ENCODE measurements around the gene PXK.

The PXK gene

DNA sequence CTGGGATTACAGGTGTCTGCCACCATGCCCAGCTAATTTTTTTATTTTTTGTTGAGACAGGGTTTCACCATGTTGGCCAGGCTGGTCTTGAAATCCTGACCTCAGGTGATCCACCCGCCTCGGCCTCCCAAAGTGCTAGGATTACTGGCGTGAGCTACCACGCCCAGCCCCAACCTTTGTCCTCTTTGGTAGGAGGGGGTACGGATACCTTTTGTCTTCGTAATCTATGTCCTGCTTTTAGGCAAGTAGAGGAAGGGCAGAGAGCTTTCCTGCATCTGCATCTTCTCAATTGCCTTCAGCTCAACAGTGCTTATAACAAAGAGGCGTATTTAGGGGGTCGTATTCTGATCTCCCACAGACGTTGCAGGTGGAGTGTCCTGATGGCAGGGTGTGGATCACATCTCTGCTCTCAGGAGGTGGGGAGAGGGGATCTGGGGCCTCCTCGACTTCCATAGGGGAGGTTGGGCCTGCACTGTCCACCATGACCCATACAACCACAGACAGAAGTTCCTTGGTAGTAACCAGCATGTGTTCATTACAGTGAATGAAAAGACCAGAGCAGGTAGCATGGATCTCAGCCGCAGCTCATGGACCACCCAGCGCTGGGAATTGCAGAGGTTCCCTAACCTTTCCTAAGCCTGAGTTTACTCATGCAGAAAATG lies 137.8 kb downstream of the PXK start:
- TF ChIP-seq, protein P1, sequence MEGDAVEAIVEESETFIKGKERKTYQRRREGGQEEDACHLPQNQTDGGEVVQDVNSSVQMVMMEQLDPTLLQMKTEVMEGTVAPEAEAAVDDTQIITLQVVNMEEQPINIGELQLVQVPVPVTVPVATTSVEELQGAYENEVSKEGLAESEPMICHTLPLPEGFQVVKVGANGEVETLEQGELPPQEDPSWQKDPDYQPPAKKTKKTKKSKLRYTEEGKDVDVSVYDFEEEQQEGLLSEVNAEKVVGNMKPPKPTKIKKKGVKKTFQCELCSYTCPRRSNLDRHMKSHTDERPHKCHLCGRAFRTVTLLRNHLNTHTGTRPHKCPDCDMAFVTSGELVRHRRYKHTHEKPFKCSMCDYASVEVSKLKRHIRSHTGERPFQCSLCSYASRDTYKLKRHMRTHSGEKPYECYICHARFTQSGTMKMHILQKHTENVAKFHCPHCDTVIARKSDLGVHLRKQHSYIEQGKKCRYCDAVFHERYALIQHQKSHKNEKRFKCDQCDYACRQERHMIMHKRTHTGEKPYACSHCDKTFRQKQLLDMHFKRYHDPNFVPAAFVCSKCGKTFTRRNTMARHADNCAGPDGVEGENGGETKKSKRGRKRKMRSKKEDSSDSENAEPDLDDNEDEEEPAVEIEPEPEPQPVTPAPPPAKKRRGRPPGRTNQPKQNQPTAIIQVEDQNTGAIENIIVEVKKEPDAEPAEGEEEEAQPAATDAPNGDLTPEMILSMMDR (conservative IDR thresholded peaks at IDR 0.05; ENCODE audit: low read depth), result no peak
- POLR2A ChIA-PET (ENCODE audit: low non-redundant PET), result interaction anchor here (1.0 kb wide), 1 partner anchor 21 kb away, joined by 3 read pairs; no protein-coding TSS in a partner anchor
- H3K27ac ChIP-seq, result peak overlapping the region; percentile 93
- no peak for DNase-seq (ENCODE audit: low spot score)
- CTCF ChIA-PET, result no interaction called here

DNA sequence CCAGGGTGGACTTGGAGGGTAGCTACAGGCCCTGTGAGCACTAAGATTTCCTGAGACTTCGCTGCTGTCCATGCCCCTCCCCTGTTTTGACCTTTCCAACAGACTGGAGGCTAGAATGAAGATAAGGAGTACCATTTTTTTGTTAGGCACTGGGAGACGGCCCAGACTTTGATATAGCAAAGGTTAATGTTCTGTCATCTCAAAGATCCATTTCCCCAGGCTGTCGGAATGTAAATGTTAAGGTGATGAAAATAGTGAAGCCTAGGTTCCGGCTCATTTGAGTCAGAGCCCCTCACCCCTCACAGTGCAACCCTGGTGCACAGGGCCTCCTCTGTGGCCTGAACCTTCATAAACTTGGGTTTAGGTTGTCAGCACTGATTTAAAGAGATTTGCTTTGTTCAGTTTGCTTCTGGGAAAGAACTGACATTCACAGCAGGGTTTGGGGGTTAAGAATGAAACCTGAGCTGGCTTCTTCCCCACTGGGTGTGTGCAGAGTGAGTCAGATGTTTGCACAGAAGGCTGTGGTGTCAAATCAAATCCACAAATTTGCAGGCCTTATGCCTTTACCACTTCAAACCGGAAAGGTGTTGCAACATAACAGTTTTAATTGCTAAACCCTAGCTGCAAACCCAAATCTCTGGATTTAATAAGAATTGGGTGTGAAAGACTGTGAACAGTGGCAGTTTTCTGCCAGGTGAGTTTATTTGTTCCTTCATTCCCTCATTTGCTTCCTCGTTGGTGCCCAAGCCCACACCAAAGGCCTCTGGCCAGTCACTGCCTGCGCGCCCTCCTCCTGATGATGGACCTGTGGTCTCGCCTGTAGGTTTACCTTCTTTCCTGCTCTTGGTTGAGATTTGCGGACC lies 138.6 kb downstream of the PXK start:
- DNase-seq (ENCODE audit: low spot score), result peak; percentile 93
- CTCF ChIA-PET, result interaction anchor here (1.0 kb wide), 1 partner anchor 20 kb away, joined by 5 read pairs; no protein-coding TSS in a partner anchor
- POLR2A ChIA-PET (ENCODE audit: low non-redundant PET), result interaction anchor here (1.0 kb wide), 1 partner anchor 20 kb away, joined by 3 read pairs; no protein-coding TSS in a partner anchor
- TF ChIP-seq, protein P1 (conservative IDR thresholded peaks at IDR 0.05; ENCODE audit: low read depth), result no peak
- H3K27ac ChIP-seq, result peak overlapping the region; percentile 93

DNA sequence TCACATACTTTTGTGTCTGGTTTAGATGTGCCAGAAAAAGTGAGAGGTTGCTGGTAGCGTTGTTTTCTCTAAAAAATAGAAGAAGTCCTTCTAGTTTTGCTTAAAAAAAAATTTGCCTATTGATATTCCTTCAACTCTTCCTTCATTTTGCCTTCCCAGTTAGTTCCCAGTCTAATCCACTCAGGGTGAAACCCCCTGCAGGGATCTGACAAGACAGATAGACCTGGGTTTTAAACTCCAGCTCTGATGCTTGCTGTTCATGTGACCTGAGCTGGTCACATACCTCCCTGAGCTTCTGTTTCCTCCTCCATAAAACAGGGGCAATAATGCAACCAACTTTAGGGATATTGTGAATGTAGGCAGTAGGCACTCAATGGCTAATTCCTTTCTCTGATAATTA lies 140.6 kb downstream of the PXK start:
- H3K27ac ChIP-seq, result no peak overlapping the region
- TF ChIP-seq, protein P1 (conservative IDR thresholded peaks at IDR 0.05; ENCODE audit: low read depth), result no peak
- ChIA-PET POLR2A (ENCODE audit: low non-redundant PET) (no interaction called here), CTCF (interaction anchor here (0.9 to 1.2 kb wide), 2 partner anchors 11 to 20 kb away, joined by 3 read pairs; no protein-coding TSS in a partner anchor)
- DNase-seq (ENCODE audit: low spot score), result no peak

DNA sequence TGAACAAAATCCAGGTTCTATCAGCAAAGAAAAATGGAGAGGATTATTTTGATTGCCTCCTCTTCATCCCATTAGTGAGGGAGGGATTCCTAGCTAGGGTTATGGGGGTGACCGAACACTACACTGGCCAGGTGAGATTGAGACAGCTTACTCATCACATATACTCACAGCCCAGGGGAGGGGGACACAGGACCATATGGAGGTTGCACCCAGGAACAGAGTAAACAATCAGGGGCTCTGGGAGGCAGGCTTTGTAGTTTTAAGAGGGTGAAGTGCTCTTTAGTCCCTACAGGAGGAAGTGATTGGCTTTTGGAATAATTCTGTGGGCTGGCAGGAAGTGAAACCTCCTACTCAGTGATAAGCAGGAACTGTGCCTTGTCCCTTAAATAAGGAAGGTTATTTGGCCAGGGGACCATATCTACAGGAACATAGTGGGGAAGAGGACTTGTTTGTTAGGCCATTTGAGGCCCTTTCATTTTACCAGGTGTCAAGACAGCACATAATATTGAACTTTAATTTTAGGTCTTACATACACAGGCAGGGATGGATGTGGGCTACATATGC lies 141.7 kb downstream of the PXK start:
- TF ChIP-seq, protein P1 (conservative IDR thresholded peaks at IDR 0.05; ENCODE audit: low read depth), result no peak
- ChIA-PET POLR2A (ENCODE audit: low non-redundant PET) (no interaction called here), CTCF (interaction anchor here (0.5 to 1.2 kb wide), 2 partner anchors 10 to 17 kb away, joined by 3 read pairs; no protein-coding TSS in a partner anchor)
- DNase-seq (ENCODE audit: low spot score), result no peak
- no peak overlapping the region for H3K27ac ChIP-seq

DNA sequence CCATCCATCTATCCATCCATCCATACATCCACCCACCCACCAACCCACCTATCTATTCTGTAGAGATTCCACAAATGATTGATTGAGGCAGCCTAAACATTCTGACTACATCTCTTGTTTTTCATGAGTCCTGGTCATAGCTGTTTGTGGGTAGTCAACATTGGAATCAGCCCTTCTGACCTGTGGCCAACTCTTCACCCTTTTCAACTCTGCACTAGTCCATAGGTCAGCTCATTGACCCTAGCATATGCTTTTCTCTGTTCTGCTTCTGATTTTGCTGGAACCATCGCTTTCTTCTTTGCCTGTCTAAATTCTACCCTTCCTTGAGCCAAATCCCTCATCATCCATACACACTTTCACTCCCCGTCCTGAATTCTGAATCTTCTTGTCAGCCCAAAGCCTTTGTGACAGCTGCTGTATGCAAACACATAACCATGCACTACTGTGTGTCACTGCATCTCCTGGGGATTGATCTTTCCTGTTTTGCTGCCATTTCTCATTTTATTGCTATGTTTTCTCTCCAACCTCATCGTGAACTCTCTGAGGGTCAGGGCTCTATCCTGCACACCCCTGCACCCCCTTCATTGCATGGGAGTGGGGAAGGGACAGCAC lies 142.4 kb downstream of the PXK start:
- H3K27ac ChIP-seq, result no peak overlapping the region
- TF ChIP-seq, protein P1 (conservative IDR thresholded peaks at IDR 0.05; ENCODE audit: low read depth), result no peak
- no peak for DNase-seq (ENCODE audit: low spot score)
- ChIA-PET CTCF (no interaction called here), POLR2A (ENCODE audit: low non-redundant PET) (no interaction called here)

All from RWPE1 (cell line).